Activated T-cell treated with anti-CD3 and anti-CD28 coated beads for 24 hours (primary cell): Measurements from ENCODE around the gene SCRN1.
"Not testable (repeated sequence)": the region's sequence is repeated elsewhere in the genome, so short reads cannot be mapped to it uniquely, and the experiment has no call there.

Experiments used
- DNase-seq: peaks from one replicate; pipeline ENCODE4 v3.0.0-alpha.2; 2020; ENCODE audit warnings: low read depth

SCRN1 gene

GRCh38 chr7:29926216-29926615 is 63.4 kb downstream of the SCRN1 start:
- DNase-seq = no peak

- no peak for DNase-seq
These were observed 64.9 kb downstream of the SCRN1 start for GRCh38 chr7:29924684-29925083.

GRCh38 chr7:29924006-29924405 is 65.6 kb downstream of the SCRN1 start:
- no peak for DNase-seq

- no peak for DNase-seq
These were observed 66.5 kb downstream of the SCRN1 start for GRCh38 chr7:29922921-29923700.

GRCh38 chr7:29921404-29922010 is 68.1 kb downstream of the SCRN1 start:
- peak; percentile 42 for DNase-seq

GRCh38 chr7:29920491-29920890 is 69.1 kb downstream of the SCRN1 start:
- no peak for DNase-seq

- DNase-seq = no peak
These were observed 69.8 kb downstream of the SCRN1 start for GRCh38 chr7:29919790-29920189.

- no peak for DNase-seq
These were observed 70.8 kb downstream of the SCRN1 start for GRCh38 chr7:29918850-29919249.

- no peak for DNase-seq
These were observed 72.0 kb downstream of the SCRN1 start for GRCh38 chr7:29917641-29918040.

GRCh38 chr7:29915481-29916215 is 74.0 kb downstream of the SCRN1 start:
- no peak for DNase-seq

- DNase-seq = no peak
These were observed 75.4 kb downstream of the SCRN1 start for GRCh38 chr7:29914180-29914579.

- DNase-seq = no peak
These were observed 83.2 kb downstream of the SCRN1 start for GRCh38 chr7:29906200-29907022.

GRCh38 chr7:29900745-29901144 is 88.9 kb downstream of the SCRN1 start:
- DNase-seq = no peak

GRCh38 chr7:29898301-29898700 is 91.3 kb downstream of the SCRN1 start:
- DNase-seq = no peak

GRCh38 chr7:29896685-29897411 is 92.8 kb downstream of the SCRN1 start:
- no peak for DNase-seq

- no peak for DNase-seq
These were observed 94.0 kb downstream of the SCRN1 start for GRCh38 chr7:29895559-29895958.

GRCh38 chr7:29894256-29894655 is 95.3 kb downstream of the SCRN1 start:
- DNase-seq = no peak

GRCh38 chr7:29893351-29893965 is 96.1 kb downstream of the SCRN1 start:
- no peak for DNase-seq

GRCh38 chr7:29892231-29892630 is 97.4 kb downstream of the SCRN1 start:
- DNase-seq = no peak

GRCh38 chr7:29891766-29892165 is 97.8 kb downstream of the SCRN1 start:
- DNase-seq = no peak

- not testable (repeated sequence) for DNase-seq
These were observed 98.8 kb downstream of the SCRN1 start for GRCh38 chr7:29890786-29891185.
